Gastrocnemius medialis (tissue), 4 donors: ENCODE results near the gene LAMB2.

Source experiments
- CTCF ChIP-seq, 5 experiments: fragments of 450-650 bp in 3 of 5; fragments of 200-600 bp in 2 of 5; sonication (generic) in 2 of 5; IDR thresholded peaks in 4 of 5; conservative IDR thresholded peaks in 1 of 5; 1 replicate in 4 of 5; 2 replicates in 1 of 5; pipeline ENCODE4 v1.5.1; 2016 to 2019; ENCODE audit warnings: antibody characterized with exemption in 5 of 5, mild to moderate bottlenecking in 3 of 5, moderate library complexity in 3 of 5
- POLR2A ChIP-seq, 2 donors: fragments of 450-650 bp; IDR thresholded peaks; one replicate each; pipeline ENCODE4 v1.6.1; 2017; ENCODE audit warnings: antibody characterized with exemption in 2 of 2, mild to moderate bottlenecking in 2 of 2, moderate library complexity in 2 of 2

GRCh38 chr3:49175530-49175929 lies 42.7 kb upstream of the LAMB2 start:
- no peak for TF ChIP-seq CTCF (IDR thresholded peaks at IDR 0.05 in 4 of 5, conservative IDR thresholded peaks at IDR 0.05 in 1 of 5)
- no peak for TF ChIP-seq POLR2A (IDR thresholded peaks at IDR 0.05)
